ENCODE data around the gene OSTN.

GRCh38 chr3:191301017-191301416 is 102.0 kb downstream of the OSTN start:
- TF ChIP-seq, protein P1, sequence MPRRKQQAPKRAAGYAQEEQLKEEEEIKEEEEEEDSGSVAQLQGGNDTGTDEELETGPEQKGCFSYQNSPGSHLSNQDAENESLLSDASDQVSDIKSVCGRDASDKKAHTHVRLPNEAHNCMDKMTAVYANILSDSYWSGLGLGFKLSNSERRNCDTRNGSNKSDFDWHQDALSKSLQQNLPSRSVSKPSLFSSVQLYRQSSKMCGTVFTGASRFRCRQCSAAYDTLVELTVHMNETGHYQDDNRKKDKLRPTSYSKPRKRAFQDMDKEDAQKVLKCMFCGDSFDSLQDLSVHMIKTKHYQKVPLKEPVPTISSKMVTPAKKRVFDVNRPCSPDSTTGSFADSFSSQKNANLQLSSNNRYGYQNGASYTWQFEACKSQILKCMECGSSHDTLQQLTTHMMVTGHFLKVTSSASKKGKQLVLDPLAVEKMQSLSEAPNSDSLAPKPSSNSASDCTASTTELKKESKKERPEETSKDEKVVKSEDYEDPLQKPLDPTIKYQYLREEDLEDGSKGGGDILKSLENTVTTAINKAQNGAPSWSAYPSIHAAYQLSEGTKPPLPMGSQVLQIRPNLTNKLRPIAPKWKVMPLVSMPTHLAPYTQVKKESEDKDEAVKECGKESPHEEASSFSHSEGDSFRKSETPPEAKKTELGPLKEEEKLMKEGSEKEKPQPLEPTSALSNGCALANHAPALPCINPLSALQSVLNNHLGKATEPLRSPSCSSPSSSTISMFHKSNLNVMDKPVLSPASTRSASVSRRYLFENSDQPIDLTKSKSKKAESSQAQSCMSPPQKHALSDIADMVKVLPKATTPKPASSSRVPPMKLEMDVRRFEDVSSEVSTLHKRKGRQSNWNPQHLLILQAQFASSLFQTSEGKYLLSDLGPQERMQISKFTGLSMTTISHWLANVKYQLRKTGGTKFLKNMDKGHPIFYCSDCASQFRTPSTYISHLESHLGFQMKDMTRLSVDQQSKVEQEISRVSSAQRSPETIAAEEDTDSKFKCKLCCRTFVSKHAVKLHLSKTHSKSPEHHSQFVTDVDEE (CRISPR knock-in tag; IDR thresholded peaks at IDR 0.05): no peak
- TF ChIP-seq RARB (CRISPR knock-in tag; IDR thresholded peaks at IDR 0.05): no peak
- no peak for TF ChIP-seq ESRRG (CRISPR knock-in tag; IDR thresholded peaks at IDR 0.05)
- TF ChIP-seq, protein P2, sequence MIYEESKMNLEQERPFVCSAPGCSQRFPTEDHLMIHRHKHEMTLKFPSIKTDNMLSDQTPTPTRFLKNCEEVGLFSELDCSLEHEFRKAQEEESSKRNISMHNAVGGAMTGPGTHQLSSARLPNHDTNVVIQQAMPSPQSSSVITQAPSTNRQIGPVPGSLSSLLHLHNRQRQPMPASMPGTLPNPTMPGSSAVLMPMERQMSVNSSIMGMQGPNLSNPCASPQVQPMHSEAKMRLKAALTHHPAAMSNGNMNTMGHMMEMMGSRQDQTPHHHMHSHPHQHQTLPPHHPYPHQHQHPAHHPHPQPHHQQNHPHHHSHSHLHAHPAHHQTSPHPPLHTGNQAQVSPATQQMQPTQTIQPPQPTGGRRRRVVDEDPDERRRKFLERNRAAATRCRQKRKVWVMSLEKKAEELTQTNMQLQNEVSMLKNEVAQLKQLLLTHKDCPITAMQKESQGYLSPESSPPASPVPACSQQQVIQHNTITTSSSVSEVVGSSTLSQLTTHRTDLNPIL (CRISPR knock-in tag; IDR thresholded peaks at IDR 0.05; ENCODE audit: low read depth): no peak
- no peak for TF ChIP-seq ZFP3 (CRISPR knock-in tag; IDR thresholded peaks at IDR 0.05)

Measured in SK-N-SH treated with all-trans-retinoic acid at 6 μM for 48 hours (cell line).